HEK293 (cell line): ENCODE measurements around the gene PRRC2C.
"Not testable (repeated sequence)": the region's sequence is repeated elsewhere in the genome, so short reads cannot be mapped to it uniquely, and the experiment has no call there.

Source experiments
- BCL11A ChIP-seq: fragments of 450-650 bp; formaldehyde crosslinking; IDR thresholded peaks from 2 replicates; pipeline ENCODE4 v1.5.1; 2016; ENCODE audit warnings: low read depth, missing biosample characterization, missing genetic modification characterization
- CTCF ChIP-seq: fragments of 450-650 bp; formaldehyde crosslinking; IDR thresholded peaks from 2 replicates; pipeline ENCODE4 v1.5.1; 2016; ENCODE audit warnings: missing biosample characterization, missing genetic modification characterization
- PRDM10 ChIP-seq: fragments of 450-650 bp; formaldehyde crosslinking; IDR thresholded peaks from 2 replicates; pipeline ENCODE4 v1.5.1; 2016; ENCODE audit warnings: missing biosample characterization, missing genetic modification characterization
- ZNF768 ChIP-seq: fragments of 450-650 bp; formaldehyde crosslinking; IDR thresholded peaks from 2 replicates; pipeline ENCODE4 v1.5.1; 2018; ENCODE audit warnings: missing biosample characterization, mild to moderate bottlenecking, missing genetic modification characterization

GRCh38 chr1:171441278-171441895 is 43.9 kb upstream of the PRRC2C start:
- TF ChIP-seq PRDM10, ZNF768, BCL11A, CTCF (tag by site-specific recombination): not testable (repeated sequence)
